Right atrium auricular region (tissue), 2 donors: ENCODE data around the gene NHLRC1. TPM values are rescaled to one million over a fixed set of nuclear protein-coding genes. Genes with fewer than 3 reads are reported as not detected.

Experiments
- DNase-seq: peaks from one replicate; pipeline ENCODE4 v3.0.0-alpha.2; 2019; ENCODE audit warnings: low spot score
- H3K27ac ChIP-seq, 2 donors: fragments of 200-600 bp; sonication (generic); 1 replicate in 1 of 2; 2 replicates in 1 of 2; pipeline ENCODE4 v1.5.1; 2016 to 2019
- H3K27me3 ChIP-seq, 2 donors: fragments of 200-600 bp; sonication (generic); one replicate each; pipeline versions ENCODE4 v1.5.1 to v1.6.0; 2017 to 2019
- H3K36me3 ChIP-seq: fragments of 200-600 bp; sonication (generic); one replicate; pipeline ENCODE4 v1.5.1; 2016
- H3K4me1 ChIP-seq, 2 donors: fragments of 200-600 bp; sonication (generic); one replicate each; pipeline versions ENCODE4 v1.5.1 to v1.6.0; 2017 to 2019
- H3K4me3 ChIP-seq, 2 donors: fragments of 200-600 bp; sonication (generic); 1 replicate in 1 of 2; 2 replicates in 1 of 2; pipeline ENCODE4 v1.5.1; 2017 to 2019; ENCODE audit warnings: mild to moderate bottlenecking in 1 of 2, moderate library complexity in 1 of 2
- H3K9me3 ChIP-seq, 2 donors: fragments of 200-600 bp; sonication (generic); one replicate each; pipeline ENCODE4 v1.5.1; 2019
- CTCF ChIP-seq, 2 donors: fragments of 200-600 bp; sonication (generic); IDR thresholded peaks; one replicate each; pipeline ENCODE4 v1.5.1; 2019; ENCODE audit warnings: antibody characterized with exemption in 2 of 2
- total RNA-seq, 2 donors: library from RNA; depleted of rRNA; stranded (reverse); fragments of >200 nt; gene quantifications; one replicate each; pipeline ENCODE4 v1.1.0, GENCODE V29; 2016

The NHLRC1 gene
- total RNA-seq, 2 donors from 2014 or later, result 1.8 to 2.4 TPM

GRCh38 chr6:18118330-18118729 is 4.1 kb downstream of the NHLRC1 start:
- TF ChIP-seq CTCF (IDR thresholded peaks at IDR 0.05), result no peak
- H3K36me3 ChIP-seq, result no peaks in the 10 kb centered on the region
- no peak for DNase-seq

GRCh38 chr6:18117136-18117535 is 5.3 kb downstream of the NHLRC1 start:
- no peak overlapping the region for H3K27ac ChIP-seq

More at GRCh38 chr6:18118330-18118729, 4.1 kb downstream of the NHLRC1 start:
- no peak overlapping the region for H3K4me3 ChIP-seq
- H3K27me3 ChIP-seq, result no peaks in the 10 kb centered on the region
- H3K27ac ChIP-seq, result no peak overlapping the region
- no peaks in the 10 kb centered on the region for H3K9me3 ChIP-seq
- peaks cover 0 to 14% of the 10 kb centered on the region in 2 donors for H3K4me1 ChIP-seq

GRCh38 chr6:18115356-18115755 is 7.1 kb downstream of the NHLRC1 start:
- TF ChIP-seq CTCF (IDR thresholded peaks at IDR 0.05), result no peak
- Histone ChIP-seq H3K9me3 (no peaks in the 10 kb centered on the region), H3K27me3 (no peaks in the 10 kb centered on the region), H3K4me1 (no peaks in the 10 kb centered on the region), H3K27ac (no peak overlapping the region), H3K36me3 (no peaks in the 10 kb centered on the region), H3K4me3 (no peak overlapping the region)
- DNase-seq, result no peak

More at GRCh38 chr6:18117136-18117535, 5.3 kb downstream of the NHLRC1 start:
- no peak for TF ChIP-seq CTCF (IDR thresholded peaks at IDR 0.05)
- Histone ChIP-seq H3K4me1 (peaks cover 0 to 5% of the 10 kb centered on the region in 2 donors), H3K4me3 (no peak overlapping the region), H3K36me3 (no peaks in the 10 kb centered on the region), H3K27me3 (no peaks in the 10 kb centered on the region), H3K9me3 (no peaks in the 10 kb centered on the region)
- DNase-seq, result no peak

- no peak overlapping the region for H3K27ac ChIP-seq
- H3K27me3 ChIP-seq, result no peaks in the 10 kb centered on the region
- TF ChIP-seq CTCF (IDR thresholded peaks at IDR 0.05), result no peak
- peaks cover 0 to 16% of the 10 kb centered on the region in 2 donors for H3K9me3 ChIP-seq
- no peak for DNase-seq
- H3K4me3 ChIP-seq, result no peak overlapping the region
- H3K36me3 ChIP-seq, result no peaks in the 10 kb centered on the region
- H3K4me1 ChIP-seq, result no peaks in the 10 kb centered on the region
Measured at GRCh38 chr6:18110162-18110561, 12.3 kb downstream of the NHLRC1 start.

GRCh38 chr6:18107061-18107460 is 15.4 kb downstream of the NHLRC1 start:
- Histone ChIP-seq H3K4me1 (no peaks in the 10 kb centered on the region), H3K9me3 (peaks cover 0 to 16% of the 10 kb centered on the region in 2 donors), H3K4me3 (no peak overlapping the region), H3K36me3 (no peaks in the 10 kb centered on the region), H3K27me3 (no peaks in the 10 kb centered on the region), H3K27ac (no peak overlapping the region)
- DNase-seq, result no peak
- no peak for TF ChIP-seq CTCF (IDR thresholded peaks at IDR 0.05)

GRCh38 chr6:18102783-18103509 is 19.5 kb downstream of the NHLRC1 start:
- Histone ChIP-seq H3K27ac (no peak overlapping the region), H3K4me1 (no peaks in the 10 kb centered on the region), H3K36me3 (no peaks in the 10 kb centered on the region), H3K9me3 (peaks cover 0 to 16% of the 10 kb centered on the region in 2 donors), H3K4me3 (no peak overlapping the region), H3K27me3 (no peaks in the 10 kb centered on the region)
- no peak for TF ChIP-seq CTCF (IDR thresholded peaks at IDR 0.05)
- no peak for DNase-seq
